Measurements from ENCODE around the gene STAC.

DNA sequence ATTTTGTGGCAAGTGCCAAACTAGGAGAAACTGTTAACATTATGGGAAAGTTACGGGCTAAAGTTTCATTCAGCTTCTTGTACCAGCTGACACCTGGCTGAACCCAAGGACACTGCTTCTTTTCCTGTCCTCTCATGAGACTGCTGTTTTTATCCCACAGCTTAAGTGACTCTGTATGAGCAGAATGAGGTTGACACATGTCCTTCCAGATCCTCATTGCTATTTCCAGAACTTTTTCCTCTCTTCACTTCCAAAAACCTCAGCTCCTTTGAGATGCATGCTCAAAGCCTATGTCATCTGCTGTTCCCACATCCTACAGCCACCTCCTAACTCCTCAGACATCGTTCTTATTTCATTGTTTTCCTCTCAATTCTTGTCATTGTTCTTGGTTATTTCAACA, 200.4 kb downstream of the STAC start:
- TF ChIP-seq, protein P1, sequence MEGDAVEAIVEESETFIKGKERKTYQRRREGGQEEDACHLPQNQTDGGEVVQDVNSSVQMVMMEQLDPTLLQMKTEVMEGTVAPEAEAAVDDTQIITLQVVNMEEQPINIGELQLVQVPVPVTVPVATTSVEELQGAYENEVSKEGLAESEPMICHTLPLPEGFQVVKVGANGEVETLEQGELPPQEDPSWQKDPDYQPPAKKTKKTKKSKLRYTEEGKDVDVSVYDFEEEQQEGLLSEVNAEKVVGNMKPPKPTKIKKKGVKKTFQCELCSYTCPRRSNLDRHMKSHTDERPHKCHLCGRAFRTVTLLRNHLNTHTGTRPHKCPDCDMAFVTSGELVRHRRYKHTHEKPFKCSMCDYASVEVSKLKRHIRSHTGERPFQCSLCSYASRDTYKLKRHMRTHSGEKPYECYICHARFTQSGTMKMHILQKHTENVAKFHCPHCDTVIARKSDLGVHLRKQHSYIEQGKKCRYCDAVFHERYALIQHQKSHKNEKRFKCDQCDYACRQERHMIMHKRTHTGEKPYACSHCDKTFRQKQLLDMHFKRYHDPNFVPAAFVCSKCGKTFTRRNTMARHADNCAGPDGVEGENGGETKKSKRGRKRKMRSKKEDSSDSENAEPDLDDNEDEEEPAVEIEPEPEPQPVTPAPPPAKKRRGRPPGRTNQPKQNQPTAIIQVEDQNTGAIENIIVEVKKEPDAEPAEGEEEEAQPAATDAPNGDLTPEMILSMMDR (IDR thresholded peaks at IDR 0.05; ENCODE audit: insufficient read depth, low read depth, low read length): no peak
- no peak for TF ChIP-seq EZH2 (IDR thresholded peaks at IDR 0.05; ENCODE audit: insufficient read depth, low read length)
